SK-N-SH (cell line): ENCODE results near the gene CCDC70. TPM values are rescaled to one million over a fixed set of nuclear protein-coding genes. Genes with fewer than 3 reads are reported as not detected.

Experiments
- CTCF ChIA-PET: fragments of 300-600, 350-600 bp; formaldehyde crosslinking; extraction: SDS; loops from one replicate; lab custom pipeline; 2021; lab: Yijun Ruan, JAX
- POLR2A ChIA-PET: fragments of 350-600 bp; sonication (Branson Sonifier 250); formaldehyde crosslinking; extraction: SDS; loops from one replicate; lab custom pipeline; 2020; ENCODE audit warnings: antibody characterized with exemption, inconsistent platforms; lab: Yijun Ruan, JAX
- DNase-seq: peaks from one replicate; pipeline ENCODE4 v3.0.0; 2012
- H2AFZ ChIP-seq: fragments of 200-600 bp; sonication (generic); 2 replicates; pipeline ENCODE4 v1.8.1; 2016; ENCODE audit warnings: antibody characterized with exemption, mild to moderate bottlenecking, low read depth
- H3F3A ChIP-seq: fragments of 200-600 bp; sonication (generic); replicated peaks from 2 replicates; pipeline ENCODE3; 2016; ENCODE audit warnings: antibody characterized with exemption, mild to moderate bottlenecking; ENCODE audit not compliant: insufficient read depth
- H3K27ac ChIP-seq, 2 experiments: fragments of 200-500 bp in 1 of 2; fragments of 200-600 bp in 1 of 2; sonication (Bioruptor generic) in 1 of 2; sonication (generic), shearing (Covaris generic) in 1 of 2; 2 replicates each; pipeline versions ENCODE4 v1.5.1 to v1.6.1; 2014 to 2016; ENCODE audit warnings: low read depth in 2 of 2, inconsistent platforms in 1 of 2, low read length in 1 of 2, mild to moderate bottlenecking in 1 of 2, mixed read lengths in 1 of 2
- H3K27me3 ChIP-seq: fragments of 200-600 bp; sonication (generic), shearing (Covaris generic); 2 replicates; pipeline ENCODE4 v1.6.1; 2016; ENCODE audit warnings: mixed run types; ENCODE audit not compliant: insufficient read depth
- H3K36me3 ChIP-seq, 2 experiments: fragments of 200-500 bp in 1 of 2; fragments of 200-600 bp in 1 of 2; sonication (Bioruptor generic) in 1 of 2; sonication (generic) in 1 of 2; replicated peaks in 1 of 2; 2 replicates each; pipeline versions ENCODE3 to v1.5.1; 2014 to 2016; ENCODE audit warnings: low read length in 1 of 2, mild to moderate bottlenecking in 1 of 2; ENCODE audit not compliant: insufficient read depth in 2 of 2, control insufficient read depth in 1 of 2
- H3K4me1 ChIP-seq, 2 experiments: fragments of 200-500 bp in 1 of 2; fragments of 200-600 bp in 1 of 2; sonication (Bioruptor generic) in 1 of 2; sonication (generic), shearing (Covaris generic) in 1 of 2; 2 replicates each; pipeline versions ENCODE4 v1.5.1 to v1.6.1; 2014 to 2016; ENCODE audit warnings: low read depth in 1 of 2, low read length in 1 of 2, mixed run types in 1 of 2; ENCODE audit not compliant: insufficient read depth in 2 of 2, control insufficient read depth in 1 of 2
- H3K4me2 ChIP-seq: fragments of 200-600 bp; sonication (generic), shearing (Covaris generic); 2 replicates; pipeline ENCODE4 v1.6.1; 2017; ENCODE audit warnings: mixed run types
- H3K4me3 ChIP-seq, 2 experiments: fragments of 200-500 bp in 1 of 2; fragments of 200-600 bp in 1 of 2; sonication (Bioruptor generic) in 1 of 2; sonication (generic), shearing (Covaris generic) in 1 of 2; 2 replicates each; pipeline versions ENCODE4 v1.5.1 to v1.8.1; 2014 to 2016; ENCODE audit warnings: low read depth in 2 of 2, inconsistent platforms in 1 of 2, low read length in 1 of 2, mild to moderate bottlenecking in 1 of 2, mixed read lengths in 1 of 2, moderate library complexity in 1 of 2
- H3K79me2 ChIP-seq: fragments of 200-600 bp; sonication (generic); 2 replicates; pipeline ENCODE4 v1.8.1; 2017; ENCODE audit warnings: mild to moderate bottlenecking; ENCODE audit not compliant: insufficient read depth
- H3K9ac ChIP-seq: fragments of 200-600 bp; sonication (generic); 2 replicates; pipeline ENCODE4 v1.6.1; 2017; ENCODE audit warnings: mixed run types
- H3K9me2 ChIP-seq: fragments of 200-600 bp; sonication (generic); 2 replicates; pipeline ENCODE4 v1.6.1; 2017; ENCODE audit warnings: mixed run types
- H3K9me3 ChIP-seq: fragments of 200-600 bp; sonication (generic); 2 replicates; pipeline ENCODE4 v1.6.1; 2017; ENCODE audit warnings: mixed run types, mild to moderate bottlenecking, moderate library complexity
- H4K20me1 ChIP-seq: fragments of 200-600 bp; sonication (generic); 2 replicates; pipeline ENCODE4 v1.6.1; 2017; ENCODE audit warnings: mild to moderate bottlenecking, mixed run types; ENCODE audit not compliant: insufficient read depth
- EZH2phosphoT487 ChIP-seq: fragments of 200-600 bp; sonication (generic); IDR thresholded peaks from 2 replicates; pipeline ENCODE4 v1.6.1; 2017; ENCODE audit warnings: low read depth, mixed run types, mild to moderate bottlenecking, antibody characterized with exemption, moderate library complexity, borderline replicate concordance
- FOSL2 ChIP-seq: IDR thresholded peaks from 2 replicates; pipeline ENCODE4 v1.4.0; 2012; ENCODE audit warnings: low read depth, mild to moderate bottlenecking, moderate library complexity, borderline replicate concordance
- FOXJ3 ChIP-seq: sonication (generic); formaldehyde crosslinking; IDR thresholded peaks from 2 replicates; pipeline ENCODE4 v1.5.1; 2020; ENCODE audit warnings: mild to moderate bottlenecking, missing genetic modification reagents
- GABPA ChIP-seq: IDR thresholded peaks from 2 replicates; pipeline ENCODE4 v1.4.0; 2012; ENCODE audit warnings: low read depth, mild to moderate bottlenecking
- MXI1 ChIP-seq: IDR thresholded peaks from 2 replicates; pipeline ENCODE4 v1.6.1; 2012; ENCODE audit warnings: mild to moderate bottlenecking, low read depth, low read length, improper control_type of control experiment
- NFIC ChIP-seq: IDR thresholded peaks from 2 replicates; pipeline ENCODE4 v1.4.0; 2012; ENCODE audit warnings: borderline replicate concordance
- POLR2AphosphoS5 ChIP-seq: IDR thresholded peaks from 2 replicates; pipeline ENCODE4 v1.6.1; 2012; ENCODE audit warnings: low read depth, low read length
- RXRA ChIP-seq: IDR thresholded peaks from 2 replicates; pipeline ENCODE4 v1.4.0; 2012; ENCODE audit warnings: low read depth, mild to moderate bottlenecking, borderline replicate concordance
- SIN3A ChIP-seq: IDR thresholded peaks from 2 replicates; pipeline ENCODE4 v1.6.1; 2012; ENCODE audit warnings: low read depth, mild to moderate bottlenecking, low read length, moderate library complexity, borderline replicate concordance
- TCF12 ChIP-seq: IDR thresholded peaks from 2 replicates; pipeline ENCODE4 v1.4.0; 2012
- YY1 ChIP-seq: IDR thresholded peaks from 2 replicates; pipeline ENCODE4 v1.4.0; 2012; ENCODE audit warnings: low read depth, mild to moderate bottlenecking
- WGBS: methylation state at CpG from one replicate; pipeline ENCODE4 v1.1.6; 2017; ENCODE audit warnings: low lambda C conversion rate; 5-methylcytosine and 5-hydroxymethylcytosine counted together
- polyA plus RNA-seq, 3 experiments: library from polyadenylated mRNA; depleted of rRNA; stranded (reverse); fragments of >200 nt; gene quantifications; 2 replicates each; pipeline ENCODE4 v1.2.3, GENCODE V29; 2012
- TF ChIP-seq, protein P1 (sequence below): IDR thresholded peaks from 2 replicates; pipeline ENCODE4 v1.4.0; 2012; ENCODE audit warnings: low read depth
- TF ChIP-seq, protein P2 (sequence below): IDR thresholded peaks from 2 replicates; pipeline ENCODE4 v1.4.0; 2012; ENCODE audit warnings: low read depth, borderline replicate concordance
- TF ChIP-seq, protein P3 (sequence below): fragments of 150-350 bp; IDR thresholded peaks from 2 replicates; pipeline ENCODE4 v1.6.1; 2016; ENCODE audit warnings: mild to moderate bottlenecking, low read depth, low read length

Gene CCDC70
- polyA plus RNA-seq, 1 of the 3 experiments (the other 2 are of a cell fraction) = not detected

DNA sequence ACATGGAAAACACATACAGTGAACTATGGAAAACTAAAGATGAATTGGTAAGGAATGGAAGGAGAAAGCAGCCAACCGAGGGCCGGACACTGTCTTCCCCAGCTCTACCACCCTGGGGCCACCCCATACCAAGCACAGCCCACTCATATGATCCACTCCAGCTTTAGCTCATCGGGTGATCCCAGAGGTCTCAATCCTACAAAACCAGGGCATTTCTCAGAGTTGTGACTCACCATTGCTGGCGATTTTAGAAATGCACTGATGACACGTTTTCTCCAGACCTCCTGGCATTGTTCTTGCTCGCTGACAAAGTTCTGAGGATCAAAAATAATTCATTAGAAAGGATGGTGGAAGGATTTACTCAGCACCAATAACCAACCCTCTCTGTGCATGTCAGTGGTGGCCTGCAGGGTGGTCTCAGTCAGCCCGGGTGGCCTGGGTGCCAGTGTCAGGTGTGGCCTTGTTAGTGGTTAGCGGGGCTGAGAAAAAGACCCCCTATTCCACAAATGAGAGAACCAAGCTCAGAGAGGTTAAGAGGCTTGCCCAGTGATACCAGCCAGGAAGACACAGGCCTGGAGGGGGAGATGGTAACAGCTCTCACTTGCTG is 23.4 kb upstream of the CCDC70 start (continued):
- TF ChIP-seq FOSL2 (peak; percentile 34; the same call in 1 of the 2 replicates), SIN3A (no peak), POLR2AphosphoS5 (no peak)
- TF ChIP-seq, all 33 proteins: peak for 3

DNA sequence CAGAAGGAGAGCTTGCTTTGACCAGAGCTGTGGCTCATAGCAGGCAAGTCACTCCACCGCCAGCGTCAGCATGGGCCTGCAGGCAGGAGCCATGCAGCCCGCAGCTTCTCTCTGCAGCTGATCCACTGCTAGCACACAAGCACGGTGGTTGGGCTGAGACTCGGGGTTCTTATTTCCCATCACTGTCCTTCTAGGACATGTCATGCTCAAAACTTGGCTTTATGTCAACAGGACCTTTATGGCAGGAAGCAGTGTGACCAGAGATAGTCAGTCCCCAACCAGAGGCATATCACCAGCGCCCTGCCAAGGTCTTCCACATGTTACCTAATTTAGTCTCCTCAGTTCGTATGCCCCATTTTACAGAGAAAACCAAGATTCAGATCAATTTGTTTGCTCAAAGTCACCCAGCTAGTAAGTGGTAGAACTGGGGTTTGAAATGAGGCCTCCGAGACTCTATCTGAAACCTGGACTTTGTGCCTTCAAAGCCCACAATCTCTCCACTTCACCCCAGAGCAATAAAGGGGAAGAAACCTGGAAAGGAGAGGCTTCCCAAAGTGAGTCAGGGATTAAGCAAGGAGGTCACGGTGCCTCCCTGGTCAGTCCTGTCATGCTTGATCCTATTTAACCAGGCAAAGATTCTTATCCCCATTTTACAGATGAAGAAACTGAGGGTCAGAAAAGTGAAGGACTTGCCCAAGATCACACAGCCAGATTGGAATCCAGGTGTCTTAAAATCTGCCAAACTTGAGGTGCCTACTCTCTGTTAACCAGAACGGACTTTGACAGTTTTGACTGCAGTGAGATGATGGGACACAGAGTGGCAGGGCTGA is 21.8 kb upstream of the CCDC70 start:
- Histone ChIP-seq H3K9me2 (no peaks in the 10 kb centered on the region), H3K4me2 (no peak overlapping the region), H3K79me2 (no peaks in the 10 kb centered on the region), H3K27me3 (no peaks in the 10 kb centered on the region), H3K4me1 (peaks cover 0 to 8% of the 10 kb centered on the region in 2 experiments; a peak in 1 of 4 replicates), H2AFZ (no peak overlapping the region), H3K9ac (no peak overlapping the region), H4K20me1 (no peaks in the 10 kb centered on the region), H3K4me3 (no peak overlapping the region), H3K9me3 (no peaks in the 10 kb centered on the region), H3F3A (no peaks in the 10 kb centered on the region), H3K36me3 (no peaks in the 10 kb centered on the region), H3K27ac (no peak overlapping the region)
- POLR2A ChIA-PET = no interaction called here
- WGBS = 89% methylated on average over 10 of the region's 10 CpGs
- TF ChIP-seq, protein P1, sequence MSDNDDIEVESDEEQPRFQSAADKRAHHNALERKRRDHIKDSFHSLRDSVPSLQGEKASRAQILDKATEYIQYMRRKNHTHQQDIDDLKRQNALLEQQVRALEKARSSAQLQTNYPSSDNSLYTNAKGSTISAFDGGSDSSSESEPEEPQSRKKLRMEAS = no peak
- TF ChIP-seq, protein P2, sequence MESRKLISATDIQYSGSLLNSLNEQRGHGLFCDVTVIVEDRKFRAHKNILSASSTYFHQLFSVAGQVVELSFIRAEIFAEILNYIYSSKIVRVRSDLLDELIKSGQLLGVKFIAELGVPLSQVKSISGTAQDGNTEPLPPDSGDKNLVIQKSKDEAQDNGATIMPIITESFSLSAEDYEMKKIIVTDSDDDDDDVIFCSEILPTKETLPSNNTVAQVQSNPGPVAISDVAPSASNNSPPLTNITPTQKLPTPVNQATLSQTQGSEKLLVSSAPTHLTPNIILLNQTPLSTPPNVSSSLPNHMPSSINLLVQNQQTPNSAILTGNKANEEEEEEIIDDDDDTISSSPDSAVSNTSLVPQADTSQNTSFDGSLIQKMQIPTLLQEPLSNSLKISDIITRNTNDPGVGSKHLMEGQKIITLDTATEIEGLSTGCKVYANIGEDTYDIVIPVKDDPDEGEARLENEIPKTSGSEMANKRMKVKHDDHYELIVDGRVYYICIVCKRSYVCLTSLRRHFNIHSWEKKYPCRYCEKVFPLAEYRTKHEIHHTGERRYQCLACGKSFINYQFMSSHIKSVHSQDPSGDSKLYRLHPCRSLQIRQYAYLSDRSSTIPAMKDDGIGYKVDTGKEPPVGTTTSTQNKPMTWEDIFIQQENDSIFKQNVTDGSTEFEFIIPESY = no peak
- TF ChIP-seq FOXJ3 (CRISPR knock-in tag) (no peak), EZH2phosphoT487 (no peak), MXI1 (no peak), TCF12 (no peak), RXRA (no peak), NFIC (no peak), YY1 (no peak), GABPA (no peak), POLR2AphosphoS5 (no peak)
- TF ChIP-seq, protein P3, sequence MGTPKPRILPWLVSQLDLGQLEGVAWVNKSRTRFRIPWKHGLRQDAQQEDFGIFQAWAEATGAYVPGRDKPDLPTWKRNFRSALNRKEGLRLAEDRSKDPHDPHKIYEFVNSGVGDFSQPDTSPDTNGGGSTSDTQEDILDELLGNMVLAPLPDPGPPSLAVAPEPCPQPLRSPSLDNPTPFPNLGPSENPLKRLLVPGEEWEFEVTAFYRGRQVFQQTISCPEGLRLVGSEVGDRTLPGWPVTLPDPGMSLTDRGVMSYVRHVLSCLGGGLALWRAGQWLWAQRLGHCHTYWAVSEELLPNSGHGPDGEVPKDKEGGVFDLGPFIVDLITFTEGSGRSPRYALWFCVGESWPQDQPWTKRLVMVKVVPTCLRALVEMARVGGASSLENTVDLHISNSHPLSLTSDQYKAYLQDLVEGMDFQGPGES = no peak
- CTCF ChIA-PET = no interaction called here
- no peak for DNase-seq
